K562 (cell line): ENCODE measurements around the gene IMP4.

Experiments used
- ATF3 ChIP-seq, 2 experiments: fragments of 450-650 bp in 1 of 2; sonication (generic) in 1 of 2; formaldehyde crosslinking in 1 of 2; IDR thresholded peaks in 1 of 2; conservative IDR thresholded peaks in 1 of 2; 2 replicates each; pipeline versions ENCODE4 v1.6.1 to v1.8.1; 2016 to 2023; ENCODE audit warnings: mild to moderate bottlenecking in 2 of 2, moderate library complexity in 2 of 2, inconsistent platforms in 1 of 2, missing genetic modification reagents in 1 of 2
- GABPB1 ChIP-seq: sonication (generic); formaldehyde crosslinking; IDR thresholded peaks from 2 replicates; pipeline ENCODE4 v1.8.0; 2022; ENCODE audit warnings: mild to moderate bottlenecking, missing genetic modification reagents

- TF ChIP-seq GABPB1 (no peak), ATF3 (IDR thresholded peaks at IDR 0.05) (no peak), ATF3 (CRISPR knock-in tag; conservative IDR thresholded peaks at IDR 0.05) (no peak)
These were observed 20.8 kb downstream of the IMP4 start for GRCh38 chr2:130363479-130363878.
